Right renal pelvis (tissue), 4 donors: ENCODE measurements around the gene ASIC4. TPM values are rescaled to one million over a fixed set of nuclear protein-coding genes. Genes with fewer than 3 reads are reported as not detected.

Source experiments
- DNase-seq, 4 donors: peaks; one replicate each; pipeline ENCODE4 v3.0.0-alpha.2; 2013; ENCODE audit warnings: low read depth in 4 of 4, low spot score in 3 of 4, missing footprints in 1 of 4
- polyA plus RNA-seq, 4 donors: library from polyadenylated mRNA; unstranded; fragments of 120-200 nt; gene quantifications; one replicate each; pipeline ENCODE4 v1.2.1, GENCODE V29; 2013; ENCODE audit not compliant: insufficient read length in 4 of 4

Gene ASIC4, protein sequence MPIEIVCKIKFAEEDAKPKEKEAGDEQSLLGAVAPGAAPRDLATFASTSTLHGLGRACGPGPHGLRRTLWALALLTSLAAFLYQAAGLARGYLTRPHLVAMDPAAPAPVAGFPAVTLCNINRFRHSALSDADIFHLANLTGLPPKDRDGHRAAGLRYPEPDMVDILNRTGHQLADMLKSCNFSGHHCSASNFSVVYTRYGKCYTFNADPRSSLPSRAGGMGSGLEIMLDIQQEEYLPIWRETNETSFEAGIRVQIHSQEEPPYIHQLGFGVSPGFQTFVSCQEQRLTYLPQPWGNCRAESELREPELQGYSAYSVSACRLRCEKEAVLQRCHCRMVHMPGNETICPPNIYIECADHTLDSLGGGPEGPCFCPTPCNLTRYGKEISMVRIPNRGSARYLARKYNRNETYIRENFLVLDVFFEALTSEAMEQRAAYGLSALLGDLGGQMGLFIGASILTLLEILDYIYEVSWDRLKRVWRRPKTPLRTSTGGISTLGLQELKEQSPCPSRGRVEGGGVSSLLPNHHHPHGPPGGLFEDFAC
- polyA plus RNA-seq: under 1 TPM; 0.07 to 0.18 (median 0.16) TPM

DNA sequence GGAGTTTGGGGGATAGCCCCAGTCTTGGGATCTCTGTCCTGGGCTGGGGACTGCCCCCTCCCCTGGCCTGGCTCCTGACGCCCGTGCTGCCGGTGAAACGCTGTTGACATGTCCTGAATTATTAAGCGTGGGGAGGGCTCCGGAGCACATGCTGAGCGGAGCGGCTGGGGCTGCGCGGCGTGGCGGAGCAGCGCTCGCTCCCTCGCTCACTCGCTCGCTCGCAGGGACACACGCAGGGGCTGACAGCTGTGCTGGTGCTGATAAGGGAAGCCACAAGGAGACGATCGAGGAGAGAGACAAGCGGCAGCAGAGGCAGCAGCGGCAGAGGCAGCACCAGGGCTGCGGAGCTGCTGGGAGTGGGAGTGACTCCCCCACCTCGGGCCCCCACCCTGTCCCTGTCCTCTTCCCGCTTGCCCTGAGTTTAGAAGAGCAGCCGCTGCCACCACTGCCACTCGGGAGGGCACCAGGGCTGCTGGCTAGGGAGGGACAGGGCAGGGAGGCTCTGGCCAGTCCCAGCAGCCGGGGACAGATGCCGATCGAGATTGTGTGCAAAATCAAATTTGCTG, at the start of gene ASIC4:
TSS of gene ASIC4 (plus strand) at position 287 of the 566 bp plus-strand sequence. CDS start at position 530, 243 bp downstream.
- DNase-seq: no peak

- no peak for DNase-seq
Observed at GRCh38 chr2:219465659-219466561, 48.4 kb upstream of the ASIC4 start.

DNA sequence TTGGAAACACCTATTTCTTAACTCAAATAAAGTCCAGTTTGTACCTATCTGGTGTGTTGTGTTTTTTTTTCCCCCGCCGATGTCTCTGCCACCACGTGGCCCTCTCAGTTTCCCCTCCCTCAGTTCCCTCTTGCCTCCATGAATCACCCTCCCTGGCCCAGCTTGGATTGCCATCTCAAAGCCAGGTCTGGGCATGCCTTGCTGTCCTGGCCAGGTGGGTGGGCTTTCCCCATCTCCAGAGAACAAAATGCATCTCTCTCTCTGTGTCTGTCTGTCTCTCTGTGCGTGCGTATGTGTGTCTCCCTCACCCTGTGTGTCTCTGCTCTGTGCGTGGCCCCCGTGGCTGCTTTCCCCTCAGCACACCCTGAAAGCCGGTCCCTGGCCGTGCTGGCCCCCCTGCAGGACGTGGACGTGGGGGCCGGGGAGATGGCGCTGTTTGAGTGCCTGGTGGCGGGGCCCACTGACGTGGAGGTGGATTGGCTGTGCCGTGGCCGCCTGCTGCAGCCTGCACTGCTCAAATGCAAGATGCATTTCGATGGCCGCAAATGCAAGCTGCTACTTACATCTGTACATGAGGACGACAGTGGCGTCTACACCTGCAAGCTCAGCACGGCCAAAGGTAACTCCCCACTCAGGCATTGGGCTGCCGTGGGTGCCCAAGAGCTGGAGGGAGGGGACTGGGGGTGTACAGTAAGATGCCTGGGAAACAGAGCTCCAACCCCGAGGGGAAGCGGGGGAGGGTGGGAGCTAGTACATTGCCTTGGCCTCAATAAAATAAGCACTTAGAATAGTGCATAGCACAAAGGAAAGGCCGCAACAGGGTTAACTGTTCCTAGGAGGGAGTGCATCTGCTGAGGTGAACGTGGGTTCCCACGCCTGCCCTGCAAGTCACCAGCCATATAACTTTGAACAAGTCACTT, 47.2 kb upstream of the ASIC4 start:
- DNase-seq: no peak

DNA sequence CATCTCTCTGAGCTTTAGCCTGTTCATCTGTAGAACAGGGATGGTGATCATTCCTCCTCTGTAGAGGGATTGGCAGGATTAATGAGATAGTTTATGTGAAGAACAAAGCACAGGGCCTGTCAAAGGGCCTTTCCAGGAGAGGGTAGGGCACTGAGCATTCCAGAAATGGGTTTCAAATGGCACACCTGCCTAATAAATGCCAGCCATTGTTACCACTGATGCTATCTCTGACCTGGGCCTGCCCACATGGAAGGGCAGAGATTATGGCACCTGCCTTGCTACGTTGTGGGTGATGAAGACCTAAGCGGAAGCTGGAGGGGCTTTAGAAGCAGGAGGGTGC, 46.6 kb upstream of the ASIC4 start:
- no peak for DNase-seq

DNA sequence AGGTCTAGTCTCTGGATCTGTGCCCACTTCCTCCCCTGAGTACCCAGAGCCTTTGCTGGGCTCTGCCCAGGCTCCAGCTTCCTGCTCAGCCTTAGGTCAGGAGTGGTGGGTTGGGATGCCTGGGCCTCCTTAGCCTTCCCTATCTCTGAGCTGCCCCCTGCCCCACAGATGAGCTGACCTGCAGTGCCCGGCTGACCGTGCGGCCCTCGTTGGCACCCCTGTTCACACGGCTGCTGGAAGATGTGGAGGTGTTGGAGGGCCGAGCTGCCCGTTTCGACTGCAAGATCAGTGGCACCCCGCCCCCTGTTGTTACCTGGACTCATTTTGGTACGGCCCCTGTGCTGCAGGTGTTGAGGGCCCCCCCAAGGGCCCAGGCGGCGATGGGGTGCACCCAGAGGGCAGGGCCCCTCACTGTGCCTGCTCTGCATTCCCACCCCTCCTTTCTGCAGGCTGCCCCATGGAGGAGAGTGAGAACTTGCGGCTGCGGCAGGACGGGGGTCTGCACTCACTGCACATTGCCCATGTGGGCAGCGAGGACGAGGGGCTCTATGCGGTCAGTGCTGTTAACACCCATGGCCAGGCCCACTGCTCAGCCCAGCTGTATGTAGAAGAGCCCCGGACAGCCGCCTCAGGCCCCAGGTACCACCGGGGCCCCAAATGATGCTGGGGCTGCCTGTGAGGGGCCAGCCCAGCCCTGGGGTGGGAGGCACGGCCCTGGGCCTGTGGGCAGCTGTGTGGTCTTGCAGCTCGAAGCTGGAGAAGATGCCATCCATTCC, 45.7 kb upstream of the ASIC4 start:
- no peak for DNase-seq

DNA sequence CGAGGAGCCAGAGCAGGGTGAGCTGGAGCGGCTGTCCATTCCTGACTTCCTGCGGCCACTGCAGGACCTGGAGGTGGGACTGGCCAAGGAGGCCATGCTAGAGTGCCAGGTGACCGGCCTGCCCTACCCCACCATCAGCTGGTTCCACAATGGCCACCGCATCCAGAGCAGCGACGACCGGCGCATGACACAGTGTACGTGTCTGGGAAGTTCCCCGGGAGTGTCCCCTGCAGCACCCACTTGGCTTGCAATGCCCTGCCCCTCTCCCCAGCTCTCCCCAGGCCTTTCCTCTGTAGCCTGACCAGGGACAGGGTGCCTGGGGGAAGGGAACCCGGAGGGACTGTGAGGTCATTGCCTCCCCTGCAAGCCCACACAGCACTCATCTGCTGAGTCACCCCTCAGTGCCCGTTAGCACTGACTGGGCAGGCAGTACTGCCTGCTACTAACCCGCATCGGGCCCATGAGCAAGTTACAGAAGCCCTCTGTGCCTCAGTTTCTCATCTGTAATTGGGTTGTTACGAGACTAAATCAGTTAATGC, 45.0 kb upstream of the ASIC4 start:
- no peak for DNase-seq

DNA sequence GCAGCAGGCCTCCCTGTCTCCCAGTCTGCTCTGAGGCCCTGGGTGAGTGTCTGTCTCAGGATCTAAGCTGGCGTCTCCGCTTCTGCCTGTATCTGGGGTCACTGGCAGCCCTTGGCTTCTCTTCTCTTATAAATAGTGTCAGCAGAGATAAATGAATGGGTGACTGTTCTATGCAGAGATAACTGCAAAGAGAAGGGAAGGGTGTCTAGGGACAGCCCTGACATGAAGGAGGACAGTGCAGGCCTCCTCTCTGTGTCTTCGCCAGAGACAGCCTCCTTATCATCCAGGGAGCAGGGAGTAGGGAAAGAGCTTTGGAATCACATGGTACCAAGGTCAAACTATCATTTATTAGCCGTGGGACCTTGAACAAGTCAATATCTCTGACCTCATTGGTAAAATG, 43.9 kb upstream of the ASIC4 start:
- DNase-seq: no peak

DNA sequence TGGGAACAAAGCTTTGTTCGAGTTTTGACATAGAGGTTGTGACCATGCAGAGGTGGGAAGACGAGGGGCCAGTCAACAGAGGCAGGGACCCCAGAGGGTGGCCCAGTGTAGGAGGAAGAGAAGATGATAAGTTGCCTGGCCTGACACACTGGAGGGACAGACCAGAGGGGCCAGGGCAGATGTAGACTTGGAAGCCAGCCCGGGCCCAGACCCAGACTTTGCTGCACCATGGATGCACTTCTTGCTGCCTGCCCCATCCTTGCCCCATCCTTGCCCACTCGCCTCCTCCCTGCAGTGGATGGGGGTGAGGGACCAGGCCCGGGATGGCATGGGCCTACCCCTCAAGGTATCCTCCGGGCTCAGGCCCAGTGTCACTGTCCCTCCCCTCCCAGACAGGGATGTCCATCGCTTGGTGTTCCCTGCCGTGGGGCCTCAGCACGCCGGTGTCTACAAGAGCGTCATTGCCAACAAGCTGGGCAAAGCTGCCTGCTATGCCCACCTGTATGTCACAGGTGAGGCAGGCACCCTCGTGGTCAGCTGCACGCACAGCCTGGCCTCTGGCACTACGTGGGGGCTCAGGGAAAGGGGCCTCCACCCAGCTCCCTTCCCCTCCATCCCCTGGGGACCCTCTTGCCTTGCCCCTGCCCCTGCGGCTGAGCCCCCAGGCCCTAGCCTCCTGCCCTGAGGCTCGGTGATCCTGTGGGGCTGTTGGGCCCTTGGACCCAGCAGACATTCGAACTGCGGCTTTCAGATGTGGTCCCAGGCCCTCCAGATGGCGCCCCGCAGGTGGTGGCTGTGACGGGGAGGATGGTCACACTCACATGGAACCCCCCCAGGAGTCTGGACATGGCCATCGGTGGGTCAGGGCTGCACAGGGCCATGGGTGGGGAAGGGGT, 42.6 kb upstream of the ASIC4 start:
- DNase-seq: no peak

- DNase-seq: no peak
Observed at GRCh38 chr2:219472629-219473187, 41.6 kb upstream of the ASIC4 start.

DNA sequence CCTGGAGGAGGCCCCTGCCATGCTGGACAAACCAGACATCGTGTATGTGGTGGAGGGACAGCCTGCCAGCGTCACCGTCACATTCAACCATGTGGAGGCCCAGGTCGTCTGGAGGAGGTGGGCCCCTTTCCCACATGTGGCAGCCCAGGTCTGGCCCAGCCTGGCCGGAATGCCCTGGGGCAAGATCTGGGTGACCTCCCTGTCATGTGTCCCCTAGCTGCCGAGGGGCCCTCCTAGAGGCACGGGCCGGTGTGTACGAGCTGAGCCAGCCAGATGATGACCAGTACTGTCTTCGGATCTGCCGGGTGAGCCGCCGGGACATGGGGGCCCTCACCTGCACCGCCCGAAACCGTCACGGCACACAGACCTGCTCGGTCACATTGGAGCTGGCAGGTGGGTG, 40.8 kb upstream of the ASIC4 start:
- DNase-seq: no peak

GRCh38 chr2:219474285-219475060, 39.8 kb upstream of the ASIC4 start:
- DNase-seq: no peak

DNA sequence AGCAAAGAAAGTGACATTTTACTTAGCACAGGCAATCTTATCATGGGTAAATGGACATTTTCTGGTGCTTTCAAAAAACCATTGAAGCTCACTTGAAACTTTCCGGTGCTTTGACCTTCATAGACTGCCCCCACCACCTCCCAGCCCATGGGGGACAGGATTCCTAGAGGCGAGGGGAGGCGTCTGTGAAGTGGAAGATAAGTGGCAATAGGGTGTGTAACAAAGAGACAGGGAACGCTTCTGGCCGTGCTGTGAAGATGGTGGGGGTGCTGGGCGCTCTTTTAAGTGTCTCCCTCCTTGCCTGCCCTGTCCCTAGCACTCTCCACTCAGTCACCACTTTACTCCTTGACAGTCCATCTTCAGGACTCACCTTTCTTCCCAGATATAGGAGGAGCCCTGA, 39.0 kb upstream of the ASIC4 start:
- no peak for DNase-seq

DNA sequence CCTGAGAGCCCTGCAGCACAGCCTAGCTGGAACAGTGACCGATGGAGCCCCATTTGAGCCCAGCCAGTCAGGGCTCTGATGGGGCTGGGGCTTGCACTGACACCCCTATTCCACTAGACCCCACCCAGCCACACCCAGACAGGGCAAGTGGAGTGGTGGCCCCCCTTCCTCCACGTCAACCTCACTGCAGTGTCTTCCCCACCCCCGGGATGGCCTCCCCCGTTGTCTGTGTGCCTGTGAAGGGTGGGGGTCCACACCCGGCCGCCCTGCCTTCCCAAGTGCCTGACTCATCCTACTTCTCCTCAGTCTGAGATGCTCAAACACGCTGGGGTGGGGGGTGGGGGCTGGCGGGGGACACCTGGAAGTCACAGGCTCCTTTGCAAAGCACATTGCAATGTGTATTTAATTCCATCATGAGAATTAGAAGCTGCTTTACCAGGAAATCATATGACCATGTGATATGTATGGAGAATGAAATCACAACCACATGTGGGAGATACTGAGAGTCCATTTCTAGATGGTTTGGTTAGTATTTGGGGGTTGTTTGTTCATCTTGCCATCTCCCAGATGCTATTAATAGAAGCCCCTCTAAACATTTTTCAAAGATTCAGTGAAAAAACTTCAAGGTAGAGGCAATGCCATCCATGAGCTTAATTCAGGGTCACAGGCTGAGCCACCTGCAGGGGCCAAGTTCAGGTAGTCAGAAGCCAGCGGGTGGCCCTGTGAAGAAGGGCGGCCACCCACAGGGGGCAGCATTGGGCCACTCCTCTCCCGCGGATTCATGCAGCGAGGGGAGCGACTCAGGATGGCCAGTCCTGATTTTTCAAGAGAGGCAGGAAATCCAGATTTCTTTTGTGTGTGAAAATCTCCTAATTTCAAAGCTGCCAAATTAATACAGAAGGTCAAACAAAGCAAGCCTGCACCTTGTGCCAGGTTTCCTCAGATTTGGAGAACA, 38.3 kb upstream of the ASIC4 start:
- DNase-seq: peak in 1 of 4 donors; percentile 44

- DNase-seq: peak in 1 of 4 donors; percentile 56
Observed at GRCh38 chr2:219476652-219477151, 37.6 kb upstream of the ASIC4 start.

- DNase-seq: no peak
Observed at GRCh38 chr2:219477179-219477578, 37.1 kb upstream of the ASIC4 start.

- no peak for DNase-seq
Observed at GRCh38 chr2:219477815-219478214, 36.5 kb upstream of the ASIC4 start.
